ENCODE measurements around the gene MYO7A. TPM values are rescaled to one million over a fixed set of nuclear protein-coding genes. Genes with fewer than 3 reads are reported as not detected.

MYO7A gene
- total RNA-seq, 1 donor from 2014 or later: 0.13 TPM

DNA sequence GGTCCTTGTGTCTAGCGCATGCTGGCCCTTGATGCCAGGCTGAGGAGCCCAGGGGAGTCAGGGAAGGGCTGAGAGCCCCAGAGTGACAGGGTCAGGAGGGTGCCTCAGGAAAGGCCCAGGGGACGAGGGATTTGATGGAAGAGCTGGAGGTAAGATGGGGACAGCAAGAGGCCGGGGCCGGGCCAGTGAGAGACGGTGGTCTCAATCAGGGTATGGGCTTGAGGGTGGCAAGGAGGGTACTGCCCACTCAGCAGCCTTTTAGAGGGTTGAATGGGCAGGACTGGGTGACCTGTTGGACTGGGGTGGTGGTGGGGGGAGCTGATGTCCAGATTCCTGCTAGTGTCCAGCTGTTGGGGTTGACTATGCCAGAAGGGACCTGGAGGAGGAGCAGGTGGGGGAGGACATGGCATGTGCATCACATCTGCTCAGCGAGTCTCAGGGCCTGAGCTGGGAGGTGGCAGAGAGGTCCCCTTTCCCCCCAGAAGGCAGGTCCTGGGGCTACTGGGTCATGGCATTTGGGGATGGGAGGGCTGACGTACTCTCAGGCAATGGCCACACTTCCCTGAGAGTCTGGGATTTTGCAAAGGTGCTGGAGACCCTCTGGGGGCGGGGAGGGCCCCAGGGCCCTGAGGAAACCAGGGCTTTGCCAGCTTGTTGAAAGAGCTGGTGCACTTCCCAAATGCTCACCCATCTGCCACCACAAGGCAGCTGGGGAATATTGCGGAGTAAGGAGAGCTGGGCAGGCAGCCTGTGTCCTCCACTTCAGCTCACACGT lies 18.4 kb downstream of the MYO7A start:
- DNase-seq (ENCODE audit: low read depth, low spot score): no peak

DNA sequence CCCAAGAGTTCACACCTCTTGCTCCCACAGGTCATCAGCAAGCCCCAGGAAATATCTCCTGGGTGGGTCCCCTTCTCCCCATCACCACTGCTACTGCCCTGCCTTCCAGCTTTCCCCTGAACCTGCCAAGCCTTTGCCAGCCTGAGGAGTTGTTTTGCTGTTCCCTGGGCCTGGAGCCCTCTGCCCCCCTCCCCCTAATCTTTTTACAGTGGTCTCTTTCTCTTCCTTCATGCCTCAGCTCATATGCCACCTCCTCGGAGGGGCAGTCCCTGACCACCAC lies 18.9 kb downstream of the MYO7A start:
- no peak for DNase-seq (ENCODE audit: low read depth, low spot score)

DNA sequence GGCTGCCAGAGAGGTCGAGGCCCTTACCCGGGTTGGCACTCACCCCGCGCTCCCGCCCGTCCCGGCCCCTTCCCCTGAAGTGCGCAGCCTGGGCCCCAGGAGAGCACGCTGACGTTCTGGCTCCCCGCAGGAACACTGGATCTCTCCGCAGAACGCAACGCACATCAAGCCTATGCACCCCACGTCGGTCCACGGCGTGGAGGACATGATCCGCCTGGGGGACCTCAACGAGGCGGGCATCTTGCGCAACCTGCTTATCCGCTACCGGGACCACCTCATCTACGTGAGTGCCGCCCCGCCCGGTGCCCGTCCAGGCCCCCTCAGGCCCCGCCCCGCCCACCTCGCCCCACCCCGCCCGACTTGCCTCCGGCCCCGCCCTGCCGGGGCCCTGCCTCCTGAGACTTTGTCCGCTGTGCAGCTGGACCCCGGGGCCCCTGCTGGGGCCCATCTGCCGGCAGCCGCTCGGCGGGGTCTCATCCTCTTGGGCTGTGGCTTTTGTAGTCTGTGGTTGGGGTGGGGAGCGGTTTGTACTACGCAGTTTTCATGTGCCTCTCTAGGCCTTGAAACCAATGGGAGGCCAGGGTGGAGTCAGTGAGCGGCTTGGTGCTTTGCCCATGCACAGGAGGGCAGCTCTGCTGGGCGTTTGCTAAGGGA lies 19.7 kb downstream of the MYO7A start:
- no peak for DNase-seq (ENCODE audit: low read depth, low spot score)

DNA sequence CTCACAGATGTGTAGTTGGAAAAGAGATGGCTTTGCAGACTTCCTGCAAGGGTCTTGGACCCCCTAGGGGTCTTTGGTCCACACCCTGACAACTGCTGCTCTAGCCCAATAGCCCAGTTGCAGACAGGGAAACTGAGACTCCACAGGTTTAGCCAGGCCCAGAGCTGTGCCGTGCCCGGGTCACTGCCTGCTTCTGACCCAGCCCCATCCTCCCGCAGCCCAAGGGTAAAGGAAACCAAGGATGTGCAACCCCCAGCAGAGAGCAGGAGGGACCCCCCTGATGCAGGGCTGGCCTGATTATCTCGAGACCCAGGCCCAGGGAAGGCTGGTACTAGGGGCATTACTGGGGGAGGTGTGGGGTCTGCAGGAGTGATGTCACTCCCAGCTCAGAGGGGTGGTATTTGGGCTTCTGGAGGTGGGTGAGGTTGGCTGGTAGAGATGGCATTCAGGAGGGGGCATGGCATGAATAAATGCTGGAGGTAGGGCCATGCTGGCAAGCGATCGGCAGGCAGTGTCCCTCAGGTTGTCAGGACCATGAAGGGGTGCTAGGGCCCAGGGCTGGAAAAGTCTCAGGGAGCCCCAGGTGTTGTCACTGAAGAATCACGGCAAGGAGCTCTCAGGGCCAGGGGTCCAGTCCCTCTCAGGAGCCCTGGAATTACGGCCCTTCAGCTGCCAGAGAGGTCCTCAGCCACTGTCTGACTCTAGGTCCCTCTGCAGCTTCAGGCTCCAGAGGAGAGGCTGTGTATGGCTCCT lies 21.1 kb downstream of the MYO7A start:
- no peak for DNase-seq (ENCODE audit: low read depth, low spot score)

DNA sequence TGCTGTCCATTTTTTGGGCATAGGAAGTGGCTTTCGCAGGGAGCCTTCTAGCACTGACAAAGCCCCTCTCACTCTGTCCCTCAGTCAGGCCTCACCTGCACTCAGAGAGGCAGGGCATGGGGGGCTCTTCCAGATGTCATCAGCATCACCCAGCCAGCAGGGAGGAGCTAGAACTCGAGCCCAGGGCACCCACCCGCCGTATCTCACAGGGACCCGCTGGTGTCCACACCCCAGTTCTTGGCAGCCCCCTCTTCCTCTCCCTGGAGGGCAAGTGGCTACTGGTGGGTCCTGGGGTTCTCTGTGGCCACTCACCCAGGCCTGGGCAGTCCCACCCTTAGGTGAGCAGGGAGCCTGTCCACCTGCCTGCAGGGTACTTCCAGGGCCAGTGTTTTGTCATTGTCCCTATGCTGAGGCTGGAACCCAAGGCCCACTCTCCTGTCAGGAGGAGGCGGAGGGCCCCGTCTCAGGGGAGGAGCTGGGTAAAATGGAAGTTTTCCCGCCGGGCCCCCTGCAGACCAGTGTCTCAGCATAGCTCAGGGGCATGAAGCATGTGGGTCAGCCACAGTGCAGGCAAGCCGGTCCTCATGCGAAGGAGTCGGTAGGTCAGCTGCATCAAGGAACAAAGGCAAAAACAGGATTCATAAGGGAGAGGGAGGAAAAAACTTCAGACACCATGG lies 21.8 kb downstream of the MYO7A start:
- no peak for DNase-seq (ENCODE audit: low read depth, low spot score)

DNA sequence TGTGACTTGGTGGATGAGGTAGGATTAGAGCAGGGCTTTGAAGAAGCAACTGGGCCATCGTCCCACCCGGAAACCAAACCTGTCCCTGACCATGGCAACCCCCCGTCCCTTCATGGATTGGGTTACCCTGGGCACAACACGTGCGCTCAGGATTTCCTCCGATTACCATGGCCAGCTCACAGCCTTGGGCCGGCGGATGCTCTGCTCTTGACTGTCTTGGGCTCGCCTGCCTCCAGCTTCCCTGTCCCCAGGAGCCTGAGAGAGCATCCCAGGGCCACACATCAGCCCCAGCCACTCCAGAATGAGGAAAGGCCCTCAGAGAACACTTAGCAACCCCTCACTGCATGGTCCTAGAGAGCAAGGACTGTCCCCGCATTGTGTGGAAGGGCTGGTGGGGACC lies 22.8 kb downstream of the MYO7A start:
- no peak for DNase-seq (ENCODE audit: low read depth, low spot score)

DNA sequence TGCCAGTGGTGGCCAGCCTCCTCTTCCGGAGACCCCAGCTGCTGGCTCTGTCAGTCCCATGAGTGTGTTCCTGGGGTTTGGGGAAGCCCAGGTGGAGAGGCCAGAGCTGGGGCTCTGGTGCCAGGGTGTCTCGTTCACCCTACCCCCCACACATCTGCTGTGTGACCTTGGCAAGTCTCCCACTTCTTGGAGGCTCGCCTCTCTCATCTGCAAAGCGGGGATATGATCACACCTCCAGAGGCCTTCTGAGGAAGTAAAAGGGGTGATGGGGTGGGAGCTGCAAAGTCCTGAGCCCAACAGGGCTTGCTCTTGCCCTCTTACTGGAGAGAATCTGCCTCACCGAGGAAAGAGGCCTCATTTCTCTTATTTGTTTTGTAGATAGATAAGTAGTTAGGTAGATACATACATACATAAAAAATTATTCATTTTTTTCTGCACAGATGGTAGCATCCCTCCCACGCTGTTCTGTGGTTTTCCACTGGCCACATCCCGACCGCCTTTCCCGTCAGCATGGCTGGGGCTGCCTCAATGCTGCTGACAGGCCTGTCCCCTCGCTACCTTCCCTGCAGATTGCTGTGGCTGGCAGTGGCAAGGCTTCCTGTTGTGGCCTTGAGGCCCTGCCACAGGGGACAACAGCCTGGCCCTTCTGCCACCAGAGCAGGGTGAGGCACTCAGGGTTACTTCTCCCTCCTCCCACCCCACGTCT lies 23.9 kb downstream of the MYO7A start:
- DNase-seq (ENCODE audit: low read depth, low spot score): no peak

DNA sequence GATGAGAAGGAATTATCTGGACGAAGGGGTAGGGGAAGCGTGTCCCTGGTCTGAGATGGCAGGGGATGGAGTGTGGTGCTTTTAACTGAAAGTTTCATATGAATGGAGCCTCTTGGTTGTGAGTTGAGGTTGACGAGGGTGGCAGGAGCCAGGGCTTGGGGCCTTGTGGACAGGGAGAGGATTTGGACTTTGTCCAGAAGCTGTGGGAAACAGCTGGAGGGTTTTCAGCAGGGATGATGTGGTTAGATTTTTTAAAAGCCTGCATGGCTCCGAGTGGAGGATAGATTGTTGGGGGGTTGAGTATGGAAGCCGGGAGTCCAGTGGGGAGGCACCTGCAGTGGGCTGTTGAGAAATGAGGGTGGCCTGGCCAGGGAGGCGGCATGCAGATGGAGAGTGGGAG lies 24.8 kb downstream of the MYO7A start:
- DNase-seq (ENCODE audit: low read depth, low spot score): no peak

DNA sequence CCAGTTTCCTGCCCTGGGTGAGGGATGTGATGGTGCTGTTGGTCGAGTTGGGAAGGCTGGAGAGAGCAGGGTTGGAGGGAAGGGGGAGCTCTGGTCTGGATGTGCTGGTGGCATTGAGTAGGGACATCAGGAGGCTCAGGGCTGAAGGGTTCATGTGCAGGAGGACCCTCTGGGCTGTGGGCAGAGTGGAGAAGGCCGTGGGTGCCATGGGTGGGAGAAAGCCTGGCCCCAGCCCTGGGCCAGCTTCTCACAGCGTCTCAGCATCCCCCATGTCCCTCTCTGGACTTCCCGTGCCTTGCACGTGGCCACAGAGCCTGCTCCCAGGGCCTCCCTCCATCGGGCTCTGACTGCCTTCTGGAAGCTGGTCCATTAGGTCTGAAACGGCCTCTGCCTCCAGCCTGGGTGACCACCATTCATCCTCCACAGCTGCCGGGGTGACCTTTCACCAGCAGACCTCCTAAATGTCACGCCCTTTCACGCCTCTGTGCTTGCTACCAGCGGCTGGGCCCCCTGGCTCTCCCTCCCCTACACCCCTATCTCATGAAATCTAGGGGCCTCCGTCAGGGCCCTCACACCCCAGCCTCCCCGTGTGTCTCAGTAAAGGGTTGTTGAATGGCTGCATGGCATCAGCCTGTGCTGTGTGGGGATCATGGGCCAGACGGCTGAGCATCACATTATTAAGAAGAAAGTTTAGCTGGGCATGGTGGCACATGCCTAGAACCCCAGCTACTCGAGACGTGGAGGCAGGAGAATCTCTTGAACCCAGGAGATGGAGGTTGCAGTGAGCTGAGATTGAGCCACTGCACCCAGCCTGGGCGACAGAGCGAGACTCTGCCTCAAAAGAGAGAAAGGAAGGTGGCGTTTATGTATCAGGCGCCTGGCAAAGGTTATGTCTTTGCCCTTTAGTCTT lies 25.5 kb downstream of the MYO7A start:
- no peak for DNase-seq (ENCODE audit: low read depth, low spot score)

DNA sequence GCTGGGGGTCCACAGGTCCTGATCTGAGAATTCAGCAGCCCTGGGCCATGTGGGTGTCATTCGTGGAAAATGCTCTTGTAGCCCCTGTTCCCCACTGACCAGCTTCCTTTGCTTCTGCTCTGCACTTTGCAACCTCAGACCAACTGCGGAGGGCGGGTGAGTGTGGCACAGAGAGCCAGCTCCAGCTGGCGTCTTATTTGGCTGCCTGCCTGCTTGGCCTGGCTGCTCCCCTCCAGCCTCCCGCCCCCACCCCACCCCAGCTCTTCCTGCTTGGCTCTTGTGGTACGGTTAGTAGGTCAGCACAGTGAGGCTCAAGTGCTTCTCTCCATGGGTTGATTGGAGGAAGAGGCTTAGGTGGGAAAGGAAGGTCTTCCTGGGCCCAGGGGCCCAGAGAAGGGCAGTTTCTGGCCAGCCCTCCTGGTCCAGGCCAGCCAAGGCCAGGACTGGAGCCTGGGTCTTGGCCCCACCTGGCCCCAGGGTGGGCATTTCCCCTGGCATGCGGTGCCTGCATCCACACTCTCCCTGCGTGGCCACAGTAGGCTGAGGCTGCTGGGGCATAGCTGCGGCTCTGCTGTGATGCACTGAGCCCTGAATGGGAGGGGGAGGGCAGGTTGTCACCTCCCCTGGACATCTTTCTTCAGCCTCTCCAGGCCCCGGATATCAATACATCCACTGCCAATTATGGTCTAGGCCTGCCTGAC lies 26.5 kb downstream of the MYO7A start:
- no peak for DNase-seq (ENCODE audit: low read depth, low spot score)

DNA sequence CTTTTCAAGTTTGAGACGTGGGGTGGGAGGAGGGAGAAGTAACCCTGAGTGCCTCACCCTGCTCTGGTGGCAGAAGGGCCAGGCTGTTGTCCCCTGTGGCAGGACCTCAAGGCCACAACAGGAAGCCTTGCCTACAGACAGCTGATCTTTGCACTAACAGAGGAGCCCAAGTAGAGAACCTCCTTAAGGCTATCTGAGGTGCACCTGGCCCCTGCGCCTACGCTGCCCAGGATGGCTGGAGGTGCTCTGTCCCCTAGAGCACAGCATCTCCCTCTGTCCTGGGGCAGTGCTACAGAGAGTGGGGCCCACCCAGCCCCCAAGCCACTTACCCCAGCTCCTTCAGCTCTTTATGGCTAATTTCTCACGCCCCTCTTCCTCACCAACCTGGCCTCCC lies 27.0 kb downstream of the MYO7A start:
- DNase-seq (ENCODE audit: low read depth, low spot score): no peak

DNA sequence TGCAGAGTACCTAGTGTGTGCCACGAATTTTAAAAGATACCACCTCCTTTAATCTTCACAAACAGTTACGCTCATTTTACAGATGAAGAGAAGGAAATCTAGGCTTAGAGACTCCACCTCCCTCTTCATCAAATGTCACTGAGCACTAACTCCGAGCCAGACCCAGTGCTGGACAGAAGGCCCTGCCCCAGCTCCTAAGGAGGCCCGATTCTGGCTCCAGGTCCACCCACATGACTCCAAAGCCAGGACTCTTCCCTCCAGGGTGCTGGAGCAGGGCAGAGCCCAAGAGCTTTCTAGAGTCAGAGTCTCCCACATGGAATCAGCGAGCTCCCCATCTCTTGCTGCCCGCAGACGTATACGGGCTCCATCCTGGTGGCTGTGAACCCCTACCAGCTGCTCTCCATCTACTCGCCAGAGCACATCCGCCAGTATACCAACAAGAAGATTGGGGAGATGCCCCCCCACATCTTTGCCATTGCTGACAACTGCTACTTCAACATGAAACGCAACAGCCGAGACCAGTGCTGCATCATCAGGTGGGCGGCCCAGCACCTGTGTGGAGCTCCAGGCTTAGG lies 27.6 kb downstream of the MYO7A start:
- DNase-seq (ENCODE audit: low read depth, low spot score): no peak

DNA sequence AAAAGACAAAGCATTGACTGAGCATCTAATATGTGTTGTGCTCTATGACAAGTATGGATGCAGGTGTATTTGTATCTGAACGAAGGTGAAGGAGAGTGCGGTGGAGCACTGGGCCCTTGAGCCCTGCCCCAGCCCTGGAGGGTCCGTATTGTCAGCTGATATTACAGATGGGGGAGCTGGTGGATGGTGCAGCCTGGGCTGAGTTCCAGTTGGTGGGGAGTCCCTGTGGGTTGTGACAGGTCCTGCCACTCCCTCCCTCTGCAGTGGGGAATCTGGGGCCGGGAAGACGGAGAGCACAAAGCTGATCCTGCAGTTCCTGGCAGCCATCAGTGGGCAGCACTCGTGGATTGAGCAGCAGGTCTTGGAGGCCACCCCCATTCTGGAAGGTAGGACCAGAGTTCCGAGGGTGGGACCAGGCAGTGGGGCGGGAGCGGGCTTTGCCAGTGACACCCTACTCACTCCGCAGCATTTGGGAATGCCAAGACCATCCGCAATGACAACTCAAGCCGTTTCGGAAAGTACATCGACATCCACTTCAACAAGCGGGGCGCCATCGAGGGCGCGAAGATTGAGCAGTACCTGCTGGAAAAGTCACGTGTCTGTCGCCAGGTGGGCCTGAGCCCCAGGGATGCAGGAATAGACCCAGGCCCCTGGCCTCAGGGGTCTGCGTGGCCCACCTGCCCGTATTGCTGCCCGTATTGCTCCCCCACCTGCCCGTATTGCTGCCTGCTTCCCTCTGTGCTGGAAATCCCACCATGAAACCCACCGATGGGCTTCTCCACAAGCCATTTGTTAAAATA lies 28.6 kb downstream of the MYO7A start:
- no peak for DNase-seq (ENCODE audit: low read depth, low spot score)

DNA sequence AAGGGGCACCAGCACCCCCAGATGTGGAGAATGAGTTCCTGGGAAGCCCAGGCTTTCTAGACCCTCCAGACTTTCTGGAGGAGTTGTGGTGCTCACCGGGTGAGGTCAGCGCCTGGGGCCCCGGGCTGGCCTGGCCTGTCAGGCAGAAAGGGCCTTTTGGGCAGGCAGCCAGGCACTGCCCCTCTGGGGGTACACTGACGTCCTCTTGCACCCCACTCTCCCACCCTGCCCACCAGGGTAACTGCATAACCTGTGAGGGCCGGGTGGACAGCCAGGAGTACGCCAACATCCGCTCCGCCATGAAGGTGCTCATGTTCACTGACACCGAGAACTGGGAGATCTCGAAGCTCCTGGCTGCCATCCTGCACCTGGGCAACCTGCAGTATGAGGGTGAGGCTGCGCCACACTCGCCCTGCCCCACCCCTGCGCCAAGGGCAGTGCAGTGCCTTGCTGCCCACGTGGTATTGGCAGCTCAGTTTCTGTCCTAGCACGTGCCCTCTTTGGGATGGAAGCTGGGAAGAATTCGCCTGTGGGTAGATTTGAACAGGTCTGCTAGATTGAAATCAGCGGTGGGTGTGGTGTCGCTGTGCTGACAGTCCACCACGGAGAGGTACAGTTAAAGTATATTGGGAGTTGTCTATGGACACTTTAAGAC lies 30.1 kb downstream of the MYO7A start:
- DNase-seq (ENCODE audit: low read depth, low spot score): no peak

DNA sequence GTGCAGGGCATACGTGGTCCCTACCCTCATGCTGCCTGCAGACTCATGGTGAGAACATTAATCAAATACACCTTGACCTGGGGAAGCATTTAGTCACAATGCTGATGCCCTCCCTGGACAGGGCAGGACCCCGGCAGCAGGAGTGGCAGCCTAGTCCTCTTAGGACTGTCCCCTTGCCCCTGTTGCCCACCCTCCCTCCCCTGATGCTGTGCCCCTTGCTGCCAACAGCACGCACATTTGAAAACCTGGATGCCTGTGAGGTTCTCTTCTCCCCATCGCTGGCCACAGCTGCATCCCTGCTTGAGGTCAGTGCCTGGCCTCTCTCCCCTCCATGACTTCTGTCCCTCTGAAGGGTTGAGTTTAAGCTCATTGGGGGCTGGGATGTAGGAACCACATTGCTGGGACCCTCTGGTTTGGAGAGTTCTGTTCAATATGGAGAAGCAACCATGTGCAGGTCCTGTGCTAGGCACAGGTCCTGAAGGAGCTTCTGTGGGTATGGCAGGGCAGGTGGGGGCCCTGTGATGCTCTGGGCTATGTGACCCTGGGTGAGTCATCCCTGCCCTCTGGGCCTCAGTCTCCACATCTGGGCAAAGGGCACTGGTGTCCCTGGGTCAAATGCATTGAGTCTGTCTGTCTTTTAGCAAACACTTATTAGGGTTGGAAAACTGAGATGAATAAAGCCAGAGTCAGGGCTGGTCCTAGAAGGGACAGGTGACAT lies 31.3 kb downstream of the MYO7A start:
- DNase-seq (ENCODE audit: low read depth, low spot score): no peak

DNA sequence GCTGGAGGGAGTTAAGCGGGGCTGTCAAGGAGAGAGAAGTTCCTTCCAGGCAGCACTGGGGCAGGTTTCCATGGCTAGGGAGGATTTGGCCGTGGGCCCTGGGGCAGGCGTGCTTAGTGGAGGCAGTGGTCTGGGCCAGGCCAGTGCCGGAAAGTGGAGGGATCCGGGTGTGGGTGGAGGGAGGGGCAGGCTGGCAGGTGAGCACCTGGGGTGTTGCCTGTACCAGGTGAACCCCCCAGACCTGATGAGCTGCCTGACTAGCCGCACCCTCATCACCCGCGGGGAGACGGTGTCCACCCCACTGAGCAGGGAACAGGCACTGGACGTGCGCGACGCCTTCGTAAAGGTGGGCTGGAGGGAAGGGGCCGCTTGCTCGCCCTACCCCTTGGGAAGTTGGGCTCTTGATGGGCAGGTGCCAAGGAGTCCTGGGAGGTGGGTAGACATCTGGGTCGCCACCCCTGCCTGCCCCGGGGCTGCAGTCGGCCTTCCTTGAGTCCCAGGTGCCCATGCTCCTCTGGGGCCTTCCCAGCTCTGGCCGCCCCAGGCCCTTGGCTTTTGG lies 32.0 kb downstream of the MYO7A start:
- DNase-seq (ENCODE audit: low read depth, low spot score): no peak

DNA sequence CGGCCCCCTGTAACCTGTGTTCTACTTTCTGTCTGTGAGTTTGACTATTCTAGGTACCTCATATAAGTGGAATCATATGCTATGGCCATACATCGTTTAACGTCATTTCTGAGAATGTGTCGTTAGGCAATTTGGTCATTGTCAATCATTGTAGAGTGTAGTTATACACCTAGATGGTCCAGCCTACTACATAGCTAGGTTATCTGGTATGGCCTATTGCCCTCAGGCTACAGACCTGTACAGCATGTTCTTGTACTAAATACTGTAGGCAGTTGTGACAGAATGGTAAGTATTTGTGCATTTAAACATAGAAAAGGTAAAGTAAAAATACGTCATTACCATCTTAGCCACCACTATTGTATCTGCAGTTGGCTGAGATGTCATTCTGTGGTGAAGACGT lies 35.2 kb downstream of the MYO7A start:
- no peak for DNase-seq (ENCODE audit: low read depth, low spot score)

Measured in pulmonary artery endothelial cell (primary cell).